ENCODE data around the gene JAK1. TPM values are rescaled to one million over a fixed set of nuclear protein-coding genes. Genes with fewer than 3 reads are reported as not detected.

Gene JAK1
- total RNA-seq, 1 experiment from 2014 or later, result 339 TPM

- Histone ChIP-seq H3K27me3 (replicated peaks; ENCODE audit: insufficient read depth, low read depth, low read length, poor library complexity) (no peaks in the 10 kb centered on the region), H3K4me1 (ENCODE audit: insufficient read depth, low read length, poor library complexity, severe bottlenecking) (peaks cover 94% of the 10 kb centered on the region), H3K27ac (ENCODE audit: low read depth, low read length, poor library complexity, severe bottlenecking) (peak overlapping the region; percentile 17), H3K9me3 (ENCODE audit: low read depth, low read length, poor library complexity, severe bottlenecking) (no peaks in the 10 kb centered on the region), H3K4me3 (ENCODE audit: low read depth, low read length, poor library complexity, severe bottlenecking) (no peak overlapping the region), H3K36me3 (ENCODE audit: insufficient read depth, low read length, poor library complexity, severe bottlenecking) (peaks cover 10% of the 10 kb centered on the region)
- BruUV-seq (replicated peaks), result no TSS peak
- intact Hi-C loops (cut with micrococcal nuclease; ENCODE audit: unreplicated experiment), result no loop called here
- no peak for DNase-seq (ENCODE audit: low spot score)
- no peak for TF ChIP-seq EZH2 (IDR thresholded peaks at IDR 0.05; ENCODE audit: borderline replicate concordance, low read depth, low read length, poor library complexity, severe bottlenecking)
- no peak for TF ChIP-seq CTCF (conservative IDR thresholded peaks at IDR 0.05; ENCODE audit: low read depth, low read length)
- ChIA-PET POLR2A (ENCODE audit: low non-redundant PET) (no interaction called here), CTCF (no interaction called here)
Observed at GRCh38 chr1:64953241-64953640, 13.1 kb downstream of the JAK1 start.

GRCh38 chr1:64950284-64950809, 16.0 kb downstream of the JAK1 start:
- DNase-seq (ENCODE audit: low spot score), result no peak
- peaks cover 10% of the 10 kb centered on the region for H3K36me3 ChIP-seq (ENCODE audit: insufficient read depth, low read length, poor library complexity, severe bottlenecking)
- H3K27ac ChIP-seq (ENCODE audit: low read depth, low read length, poor library complexity, severe bottlenecking), result peak overlapping the region; percentile 86
- no TSS peak for BruUV-seq (replicated peaks)
- intact Hi-C loops (cut with micrococcal nuclease; ENCODE audit: unreplicated experiment), result no loop called here
- peaks cover 93% of the 10 kb centered on the region for H3K4me1 ChIP-seq (ENCODE audit: insufficient read depth, low read length, poor library complexity, severe bottlenecking)
- no peaks in the 10 kb centered on the region for H3K27me3 ChIP-seq (replicated peaks; ENCODE audit: insufficient read depth, low read depth, low read length, poor library complexity)
- TF ChIP-seq CTCF (conservative IDR thresholded peaks at IDR 0.05; ENCODE audit: low read depth, low read length) (no peak), EZH2 (IDR thresholded peaks at IDR 0.05; ENCODE audit: borderline replicate concordance, low read depth, low read length, poor library complexity, severe bottlenecking) (no peak)
- ChIA-PET POLR2A (ENCODE audit: low non-redundant PET) (interaction anchor here (0.5 kb wide), 1 partner anchor 17 kb away, joined by 4 read pairs; no protein-coding TSS in a partner anchor), CTCF (interaction anchor here (0.6 kb wide), 1 partner anchor 45 kb away, joined by 5 read pairs; no protein-coding TSS in a partner anchor)
- no peak overlapping the region for H3K4me3 ChIP-seq (ENCODE audit: low read depth, low read length, poor library complexity, severe bottlenecking)
- H3K9me3 ChIP-seq (ENCODE audit: low read depth, low read length, poor library complexity, severe bottlenecking), result no peaks in the 10 kb centered on the region

- ChIA-PET POLR2A (ENCODE audit: low non-redundant PET) (interaction anchor here (0.7 kb wide), 1 partner anchor 24 kb away, joined by 4 read pairs; no protein-coding TSS in a partner anchor), CTCF (interaction anchor here (0.6 kb wide), 1 partner anchor 43 kb away, joined by 5 read pairs; no protein-coding TSS in a partner anchor)
- no peaks in the 10 kb centered on the region for H3K9me3 ChIP-seq (ENCODE audit: low read depth, low read length, poor library complexity, severe bottlenecking)
- H3K27me3 ChIP-seq (replicated peaks; ENCODE audit: insufficient read depth, low read depth, low read length, poor library complexity), result no peaks in the 10 kb centered on the region
- H3K27ac ChIP-seq (ENCODE audit: low read depth, low read length, poor library complexity, severe bottlenecking), result peak overlapping the region; percentile 86
- intact Hi-C loops (cut with micrococcal nuclease; ENCODE audit: unreplicated experiment), result no loop called here
- H3K36me3 ChIP-seq (ENCODE audit: insufficient read depth, low read length, poor library complexity, severe bottlenecking), result peaks cover 3% of the 10 kb centered on the region
- peaks cover 87% of the 10 kb centered on the region for H3K4me1 ChIP-seq (ENCODE audit: insufficient read depth, low read length, poor library complexity, severe bottlenecking)
- TF ChIP-seq CTCF (conservative IDR thresholded peaks at IDR 0.05; ENCODE audit: low read depth, low read length), result no peak
- no peak for TF ChIP-seq EZH2 (IDR thresholded peaks at IDR 0.05; ENCODE audit: borderline replicate concordance, low read depth, low read length, poor library complexity, severe bottlenecking)
- DNase-seq (ENCODE audit: low spot score), result peak; percentile 49
- no TSS peak for BruUV-seq (replicated peaks)
- H3K4me3 ChIP-seq (ENCODE audit: low read depth, low read length, poor library complexity, severe bottlenecking), result no peak overlapping the region
Observed at GRCh38 chr1:64948905-64949833, 17.2 kb downstream of the JAK1 start.
